HepG2 (cell line): Measurements from ENCODE around the gene PTX4. TPM values are rescaled to one million over a fixed set of nuclear protein-coding genes. Genes with fewer than 3 reads are reported as not detected.
A peak's percentile ranks its signal among the peaks of the same experiment; 100 is the strongest.

Experiments used
- ATAC-seq: fragments of 200-7000 bp; cut with Tn5 transposase; 3 replicates; pipeline ENCODE4 v1.9.1; 2020; ENCODE audit warnings: mild to moderate bottlenecking, moderate library complexity
- BruUV-seq: library from RNA; stranded (reverse); fragments of 400-500 nt; replicated peaks from 2 replicates; lab custom pipeline; 2021; lab: Mats Ljungman, UMichigan
- CTCF ChIA-PET: fragments of 300-600 bp; formaldehyde crosslinking; extraction: SDS; loops from one replicate; lab custom pipeline; 2021; ENCODE audit warnings: low total read pairs, inconsistent platforms, low intra/inter-chr PET ratio; lab: Yijun Ruan, JAX
- POLR2A ChIA-PET: fragments of 350-600 bp; sonication (Branson Sonifier 250); formaldehyde crosslinking; loops from one replicate; lab custom pipeline; 2020; ENCODE audit warnings: antibody characterized with exemption, inconsistent platforms; lab: Yijun Ruan, JAX
- DNase-seq: peaks from one replicate; pipeline ENCODE4 v3.0.0-alpha.2; 2015; ENCODE audit warnings: low spot score
- FAIRE-seq: peaks from 3 replicates; lab custom pipeline; 2011; peaks lifted over from hg19 to GRCh38; lab: Jason Lieb, UNC
- H2AFZ ChIP-seq: one replicate; pipeline ENCODE4 v1.6.1; 2011; ENCODE audit warnings: low read length, inconsistent platforms
- H3K27ac ChIP-seq: fragments of 300-600 bp; 3 replicates; pipeline ENCODE4 v1.8.0; 2011; ENCODE audit warnings: mixed run types, mild to moderate bottlenecking, mixed read lengths, low read length, inconsistent platforms; ENCODE audit not compliant: insufficient read depth; ENCODE audit errors: extremely low read length
- H3K27me3 ChIP-seq, 2 experiments: fragments of 200-600 bp in 1 of 2; 2 replicates in 1 of 2; 3 replicates in 1 of 2; pipeline versions ENCODE4 v1.6.0 to v1.8.0; 2011; ENCODE audit warnings: low read length in 2 of 2, mild to moderate bottlenecking in 2 of 2, moderate library complexity in 2 of 2, inconsistent platforms in 1 of 2; ENCODE audit not compliant: insufficient read depth in 2 of 2, control insufficient read depth in 1 of 2
- H3K36me3 ChIP-seq, 2 experiments: fragments of 200-600 bp in 1 of 2; replicated peaks in 1 of 2; 2 replicates in 1 of 2; 3 replicates in 1 of 2; pipeline versions ENCODE4 v1.5.1 to v1.8.0; 2011; ENCODE audit warnings: low read length in 2 of 2, inconsistent platforms in 1 of 2; ENCODE audit not compliant: insufficient read depth in 2 of 2, control insufficient read depth in 1 of 2
- H3K4me1 ChIP-seq: 2 replicates; pipeline ENCODE4 v1.5.1; 2012; ENCODE audit warnings: low read length, inconsistent platforms; ENCODE audit not compliant: insufficient read depth
- H3K4me2 ChIP-seq: 2 replicates; pipeline ENCODE4 v1.6.0; 2011; ENCODE audit warnings: low read depth, low read length, inconsistent platforms
- H3K4me3 ChIP-seq, 3 experiments: fragments of 200-600 bp in 1 of 3; sonication (generic), shearing (Covaris generic) in 1 of 3; replicated peaks in 1 of 3; 2 replicates each; pipeline ENCODE4 v1.5.1; 2011 to 2016; ENCODE audit warnings: low read length in 3 of 3, inconsistent platforms in 2 of 3, low read depth in 2 of 3, mild to moderate bottlenecking in 2 of 3, control low read depth in 1 of 3, mixed read lengths in 1 of 3; ENCODE audit not compliant: insufficient read depth in 1 of 3
- H3K79me2 ChIP-seq: one replicate; pipeline ENCODE4 v1.6.1; 2011; ENCODE audit warnings: low read length, inconsistent platforms; ENCODE audit not compliant: insufficient read depth
- H3K9ac ChIP-seq: 2 replicates; pipeline ENCODE4 v1.6.0; 2011; ENCODE audit warnings: mild to moderate bottlenecking, low read depth, low read length, inconsistent platforms; ENCODE audit not compliant: insufficient read depth
- H3K9me3 ChIP-seq: 2 replicates; pipeline ENCODE4 v1.5.1; 2012; ENCODE audit warnings: mild to moderate bottlenecking, low read length
- H4K20me1 ChIP-seq: 2 replicates; pipeline ENCODE4 v1.6.0; 2011; ENCODE audit warnings: inconsistent platforms, mild to moderate bottlenecking, low read length, moderate library complexity; ENCODE audit not compliant: insufficient read depth
- PAX8 ChIP-seq: sonication (generic); formaldehyde crosslinking; IDR thresholded peaks from 2 replicates; pipeline ENCODE4 v1.8.0; 2022; ENCODE audit warnings: mild to moderate bottlenecking, missing genetic modification reagents, borderline replicate concordance
- RBFOX2 ChIP-seq: fragments of 200-400 bp; formaldehyde crosslinking; IDR thresholded peaks from 2 replicates; pipeline ENCODE4 v1.6.1; 2017; ENCODE audit warnings: low read depth, mild to moderate bottlenecking, low read length
- ZNF318 ChIP-seq: sonication (generic); formaldehyde crosslinking; IDR thresholded peaks from 2 replicates; pipeline ENCODE4 v1.4.0; 2020; ENCODE audit warnings: mild to moderate bottlenecking, missing genetic modification reagents
- WGBS: methylation state at CpG from one replicate; pipeline ENCODE4 v1.1.6; 2017; ENCODE audit warnings: low lambda C conversion rate; 5-methylcytosine and 5-hydroxymethylcytosine counted together
- in situ Hi-C: cut with HindIII; loops from 2 replicates; pipeline ENCODE4 v1.10.0; 2017; ENCODE audit warnings: low pct_unique_long_range_greater_than_20kb; ENCODE audit not compliant: extremely low pct_ligation_motif_present
- intact Hi-C: fragments of 100-400 bp; cut with micrococcal nuclease; formaldehyde crosslinking; loops from one replicate; pipeline ENCODE4 v1.10.0; 2022; ENCODE audit not compliant: unreplicated experiment
- polyA plus RNA-seq, 8 experiments: library from polyadenylated mRNA; depleted of rRNA in 3 of 8; stranded (reverse) in 7 of 8; unstranded in 1 of 8; fragments of >200 nt; fragmentation: Illumina TruSeq in 4 of 8; extraction: Trizol in 4 of 8; gene quantifications; 2 replicates each; pipeline versions ENCODE4 v1.2.1 to v1.2.3, GENCODE V29; 2011 to 2016; ENCODE audit warnings: low read depth in 4 of 8, missing spikeins in 1 of 8, mixed read lengths in 1 of 8; ENCODE audit not compliant: insufficient read depth in 1 of 8
- total RNA-seq, 5 experiments: library from RNA; depleted of rRNA; stranded (reverse); fragments of >200 nt; fragmentation: Illumina TruSeq; extraction: Trizol; gene quantifications; 2 replicates each; pipeline ENCODE4 v1.2.3, GENCODE V29; 2016; ENCODE audit warnings: low read depth in 1 of 5

The PTX4 gene
- total and polyA plus RNA-seq, 2 of the 13 experiments (the other 11 are each of a cell fraction or from before 2014, with no cell fraction given) = 0.04 TPM; not detected in 1

DNA sequence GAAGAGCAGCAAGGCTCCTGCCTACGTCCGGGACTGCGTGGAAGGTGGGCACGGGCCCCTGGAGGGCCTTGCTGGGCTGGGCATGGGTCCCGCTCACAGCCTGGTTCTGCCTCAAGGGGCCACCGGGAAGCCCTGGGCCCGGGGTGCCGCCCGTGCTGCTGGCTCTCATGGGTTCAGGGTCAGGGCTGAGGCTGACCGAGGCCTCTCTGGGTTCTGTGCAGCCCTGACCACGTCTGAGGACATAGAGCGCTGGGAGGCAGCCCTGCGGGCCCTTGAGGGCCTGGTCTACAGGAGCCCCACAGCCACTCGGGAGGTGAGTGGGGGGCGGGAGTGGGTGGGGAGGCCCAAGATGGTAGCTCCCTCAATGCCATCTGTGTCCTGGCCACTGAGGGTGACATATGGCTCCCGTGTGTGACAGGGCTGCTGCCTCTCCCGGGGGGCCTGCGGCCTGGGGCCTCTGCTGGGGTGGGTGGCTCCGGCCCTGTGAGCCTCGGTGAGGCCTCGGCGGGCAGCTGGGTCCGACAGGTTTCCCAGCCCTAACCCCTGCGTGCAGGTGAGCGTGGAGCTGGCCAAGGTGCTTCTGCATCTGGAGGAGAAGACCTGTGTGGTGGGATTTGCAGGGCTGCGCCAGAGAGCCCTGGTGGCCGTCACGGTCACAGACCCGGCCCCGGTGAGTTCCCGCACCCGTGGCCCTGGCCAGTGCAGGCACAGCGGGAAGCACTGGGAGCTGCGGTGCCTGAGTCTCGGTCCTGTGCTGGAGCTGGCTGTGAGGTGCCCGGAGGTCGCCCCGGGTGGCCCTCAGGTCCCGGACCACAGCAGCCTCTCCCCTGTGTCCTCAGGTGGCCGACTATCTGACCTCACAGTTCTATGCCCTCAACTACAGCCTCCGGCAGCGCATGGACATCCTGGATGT, 13.6 kb upstream of the PTX4 start:
- H3K79me2 ChIP-seq = no peaks in the 10 kb centered on the region
- peaks cover 8 to 31% of the 10 kb centered on the region in 2 experiments; a peak in 2 of 5 replicates for H3K36me3 ChIP-seq
- FAIRE-seq = no peak
- ChIA-PET CTCF (no interaction called here), POLR2A (interaction anchor here (1.2 kb wide), 1 partner anchor 10 kb away, joined by 3 read pairs; no protein-coding TSS in a partner anchor)
- H3K9me3 ChIP-seq = no peaks in the 10 kb centered on the region
- in situ Hi-C loops = no loop called here
- H3K27me3 ChIP-seq = no peaks in the 10 kb centered on the region
- no peak overlapping the region for H3K9ac ChIP-seq
- ATAC-seq = no peak
- intact Hi-C loops = no loop called here
- H4K20me1 ChIP-seq = no peaks in the 10 kb centered on the region
- DNase-seq = no peak
- H3K27ac ChIP-seq = no peak overlapping the region
- H2AFZ ChIP-seq = no peak overlapping the region
- H3K4me3 ChIP-seq = no peak overlapping the region
- TF ChIP-seq PAX8 (CRISPR knock-in tag) (no peak), ZNF318 (CRISPR knock-in tag) (no peak), RBFOX2 (0 out of 2 replicates have a peak, but pooled peaks have one; percentile 18)
- no TSS peak for BruUV-seq
- WGBS = 95% methylated on average over 13 of the region's 42 CpGs
- H3K4me2 ChIP-seq = no peak overlapping the region
- no peaks in the 10 kb centered on the region for H3K4me1 ChIP-seq
